DND-41 (cell line): ENCODE results near the gene ENTPD6.

Source experiments
- CTCF ChIP-seq: IDR thresholded peaks from 2 replicates; pipeline ENCODE4 v1.5.1; 2012; ENCODE audit warnings: borderline replicate concordance, low read length, moderate library complexity, mild to moderate bottlenecking; ENCODE audit not compliant: poor library complexity, severe bottlenecking; ENCODE audit errors: extremely low read depth
- EZH2 ChIP-seq: IDR thresholded peaks from 3 replicates; pipeline ENCODE4 v1.6.1; 2012; ENCODE audit warnings: borderline replicate concordance, low read depth, mild to moderate bottlenecking, moderate library complexity, low read length, inconsistent platforms; ENCODE audit not compliant: severe bottlenecking

GRCh38 chr20:25173886-25174308, 21.6 kb upstream of the ENTPD6 start:
- TF ChIP-seq EZH2 (no peak), CTCF (no peak)
